Stimulated activated CD4-positive, alpha-beta T cell treated with anti-CD3 and anti-CD28 coated beads, Interleukin-1b, Interleukin-23, amount 100 ng/mL, for 48 hours (primary cell): ENCODE results near the gene MYCN.
"Not testable (repeated sequence)": the region's sequence is repeated elsewhere in the genome, so short reads cannot be mapped to it uniquely, and the experiment has no call there.

ENCODE experiments used
- DNase-seq: peaks from one replicate; pipeline ENCODE4 v3.0.0-alpha.2; 2020

Gene MYCN

DNA sequence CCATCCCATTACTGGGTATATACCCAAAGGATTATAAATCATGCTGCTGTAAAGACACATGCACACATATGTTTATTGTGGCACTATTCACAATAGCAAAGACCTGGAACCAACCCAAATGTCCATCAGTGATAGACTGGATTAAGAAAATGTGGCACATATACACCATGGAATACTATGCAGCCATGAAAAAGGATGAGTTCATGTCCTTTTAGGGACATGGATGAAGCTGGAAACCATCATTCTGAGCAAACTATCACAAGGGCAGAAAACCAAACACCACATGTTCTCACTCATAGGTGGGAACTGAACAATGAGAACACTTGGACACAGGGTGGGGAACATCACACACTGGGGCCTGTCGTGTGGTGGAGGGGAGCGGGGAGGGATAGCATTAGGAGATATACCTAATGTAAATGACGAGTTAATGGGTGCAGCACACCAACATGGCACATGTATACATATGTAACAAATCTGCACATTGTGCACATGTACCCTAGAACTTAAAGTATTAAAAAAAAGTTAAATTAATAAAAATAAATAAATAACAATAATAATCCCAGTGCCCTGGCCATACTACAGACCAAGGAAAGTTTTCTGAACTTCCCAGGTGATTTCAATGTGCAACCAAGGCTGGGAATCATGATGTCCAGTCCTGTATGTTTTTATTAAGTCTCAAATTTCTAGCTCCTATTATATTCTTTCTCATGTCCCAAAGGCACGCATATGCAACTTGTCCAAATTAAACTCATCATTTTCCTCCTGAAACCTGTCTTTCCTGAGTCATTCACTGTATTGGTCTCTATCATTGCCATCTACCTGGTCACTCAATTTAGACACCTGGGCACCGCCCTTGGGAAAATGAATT is 23.0 kb downstream of the MYCN start:
- not testable (repeated sequence) for DNase-seq

GRCh38 chr2:15963977-15964670 is 23.8 kb downstream of the MYCN start:
- DNase-seq: no peak

DNA sequence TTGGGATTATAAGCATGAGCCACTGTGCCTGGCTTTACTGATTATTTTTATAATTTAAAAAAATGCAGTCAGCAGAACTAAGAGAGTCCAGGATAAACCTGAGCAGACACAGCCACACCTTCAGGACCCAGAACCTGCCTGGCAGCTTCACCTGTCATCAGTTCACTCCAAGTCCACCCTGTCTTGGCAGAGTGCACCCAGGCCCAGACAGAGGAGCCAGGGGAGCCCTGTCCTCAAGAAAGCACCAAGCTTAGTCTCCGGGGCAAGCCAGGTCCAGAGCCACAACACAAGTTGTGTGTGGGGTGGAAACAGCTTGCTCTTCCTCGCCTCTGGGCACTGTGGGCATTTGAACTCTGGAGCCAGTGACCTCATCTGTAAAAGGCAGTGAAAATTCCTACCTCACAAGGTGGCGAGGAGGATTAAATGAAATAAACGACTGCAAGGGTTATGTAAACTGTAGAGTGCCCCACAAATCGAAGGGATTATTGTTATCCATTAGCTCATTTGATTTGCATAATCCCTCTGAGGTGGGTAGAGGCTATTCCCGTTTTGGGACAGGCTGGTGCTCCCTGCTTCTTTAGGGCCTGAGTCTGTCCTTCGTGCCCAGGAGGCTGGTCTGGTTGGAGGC is 24.7 kb downstream of the MYCN start:
- DNase-seq: no peak

- peak; percentile 61 for DNase-seq
Measured at GRCh38 chr2:15965564-15966019, 25.2 kb downstream of the MYCN start.

DNA sequence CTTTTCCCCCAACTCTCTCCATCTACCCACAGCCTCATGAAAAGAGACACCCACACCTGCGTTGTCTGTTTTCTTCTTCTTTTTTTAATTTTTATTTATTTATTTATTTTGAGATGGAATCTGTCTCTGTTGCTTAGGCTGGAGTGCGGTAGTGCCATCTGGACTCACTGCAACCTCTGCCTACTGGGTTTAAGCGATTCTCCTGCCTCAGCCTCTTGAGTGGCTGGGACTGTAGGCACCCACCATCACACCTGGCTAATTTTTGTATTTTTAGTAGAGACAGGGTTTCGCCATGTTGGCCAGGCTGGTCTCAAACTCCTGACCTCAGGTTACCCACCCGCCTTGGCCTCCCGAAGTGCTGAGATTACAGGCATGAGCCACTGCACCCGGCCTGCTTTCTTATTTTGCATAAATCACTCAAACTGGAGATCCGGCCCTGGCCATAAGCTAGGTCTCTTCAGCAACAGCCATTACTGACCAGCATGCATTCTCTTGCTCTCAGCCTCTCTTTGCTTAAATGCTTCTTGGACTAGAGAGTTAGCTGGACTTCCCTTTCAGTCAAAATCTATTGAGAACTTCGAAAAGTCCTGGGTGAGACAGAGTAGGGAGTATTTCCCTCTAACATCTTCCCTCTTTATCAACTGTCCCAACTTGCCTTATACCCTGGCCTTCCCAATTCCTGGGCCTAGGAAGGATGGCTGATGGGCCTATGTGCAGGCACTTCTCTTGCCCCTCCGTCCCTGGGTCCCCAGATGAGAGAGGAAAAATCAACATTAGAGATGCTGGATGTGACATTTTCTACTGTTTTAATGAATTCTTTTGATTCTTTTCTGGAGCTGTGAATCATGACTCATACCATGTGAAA is 27.3 kb downstream of the MYCN start:
- DNase-seq: no peak

- DNase-seq: peak; percentile 76
Measured at GRCh38 chr2:15968280-15969178, 28.2 kb downstream of the MYCN start.

DNA sequence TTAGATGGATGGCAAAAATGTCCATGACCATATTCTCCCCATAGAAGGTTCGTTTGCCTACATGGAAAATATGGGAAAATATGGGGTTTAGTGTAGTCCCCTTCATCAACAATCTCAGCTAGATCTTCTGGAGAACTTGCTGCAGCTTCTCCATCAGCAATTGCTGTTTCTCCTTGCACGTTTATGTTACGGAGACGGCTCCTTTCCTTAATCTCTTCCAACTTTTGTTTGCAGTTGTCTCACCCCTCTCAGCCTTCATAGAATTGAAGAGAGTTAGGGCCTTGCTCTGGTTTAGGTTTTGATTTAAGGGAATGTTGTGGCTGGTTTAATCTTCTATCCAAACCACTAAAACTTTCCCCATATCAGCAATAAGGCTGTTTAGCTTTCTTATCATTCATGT is 28.9 kb downstream of the MYCN start:
- no peak for DNase-seq

DNA sequence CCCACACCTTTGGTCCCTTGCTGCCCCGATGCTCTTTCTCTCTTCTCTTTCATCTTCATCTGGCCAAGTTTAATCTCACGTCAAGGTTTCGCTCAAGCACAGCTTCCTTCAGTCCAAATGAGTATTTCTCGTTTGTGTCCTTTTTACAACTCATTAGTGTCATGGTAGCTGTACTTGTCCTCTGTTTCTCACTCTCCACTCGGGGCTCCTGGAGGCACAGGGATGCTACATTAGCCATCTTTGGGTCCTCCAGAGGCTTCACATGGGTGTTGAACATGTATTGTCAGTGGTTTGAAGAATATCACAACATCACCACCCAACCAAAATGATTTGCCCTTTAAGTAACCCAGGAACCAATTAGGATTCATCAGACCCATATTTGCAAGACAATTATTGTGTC is 30.4 kb downstream of the MYCN start:
- no peak for DNase-seq

DNA sequence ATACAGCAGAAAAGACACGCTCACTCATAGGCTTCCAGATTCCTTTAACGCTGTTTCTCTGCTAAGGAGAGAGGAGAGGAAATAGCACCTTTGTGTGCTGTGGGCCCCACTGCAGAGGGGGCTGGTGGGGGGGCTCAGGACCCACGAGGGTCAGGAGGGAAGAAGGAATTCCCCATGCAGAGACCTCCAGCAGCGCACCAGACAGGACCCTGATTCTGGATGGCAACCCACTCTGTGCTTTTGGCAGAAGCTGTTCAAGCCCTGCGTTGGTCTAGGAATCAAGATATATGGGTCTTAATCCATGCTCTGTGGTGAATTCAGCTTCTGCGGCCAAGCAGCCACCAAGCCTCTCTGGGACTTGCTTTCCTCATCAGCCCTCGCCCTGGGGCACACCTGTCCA is 31.0 kb downstream of the MYCN start:
- DNase-seq: no peak

GRCh38 chr2:15971831-15972522 is 31.6 kb downstream of the MYCN start:
- DNase-seq: no peak

GRCh38 chr2:15973481-15974401 is 33.4 kb downstream of the MYCN start:
- peak; percentile 43 for DNase-seq

- no peak for DNase-seq
Measured at GRCh38 chr2:15974565-15975260, 34.4 kb downstream of the MYCN start.

DNA sequence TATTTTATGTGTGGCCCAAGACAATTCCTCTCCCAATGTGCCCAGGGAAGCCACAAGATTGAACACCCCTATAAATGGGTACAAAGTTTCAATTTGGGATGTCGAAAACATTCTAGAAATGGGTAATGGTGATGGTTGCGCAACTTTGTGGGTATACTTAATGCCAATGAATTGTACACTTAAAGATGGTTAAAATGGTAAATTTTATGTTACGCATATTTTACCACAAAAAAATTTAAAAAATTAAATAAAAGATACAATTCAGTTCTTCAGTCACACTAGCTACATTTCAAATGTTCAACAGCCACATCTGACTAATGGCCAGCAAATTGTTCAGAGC is 34.9 kb downstream of the MYCN start:
- DNase-seq: no peak

DNA sequence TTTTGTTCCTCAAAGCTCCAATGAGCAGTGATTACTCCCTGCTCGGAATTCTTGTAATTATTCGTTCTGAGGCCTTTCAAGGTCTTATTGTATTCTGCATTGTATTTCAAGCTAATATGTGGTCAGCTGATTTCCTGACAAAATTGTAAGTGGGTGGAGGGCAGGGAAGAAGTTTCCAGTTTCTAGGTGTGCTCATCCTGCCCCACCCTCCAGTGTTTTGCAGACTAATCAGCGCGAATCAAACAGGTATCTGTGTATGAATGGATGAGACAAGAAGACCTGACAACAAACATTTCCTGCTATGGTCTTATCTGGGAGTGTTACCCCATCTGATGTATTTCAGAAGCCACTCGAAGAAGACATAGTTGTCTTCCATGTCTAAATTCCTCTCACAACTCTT is 35.3 kb downstream of the MYCN start:
- DNase-seq: no peak

DNA sequence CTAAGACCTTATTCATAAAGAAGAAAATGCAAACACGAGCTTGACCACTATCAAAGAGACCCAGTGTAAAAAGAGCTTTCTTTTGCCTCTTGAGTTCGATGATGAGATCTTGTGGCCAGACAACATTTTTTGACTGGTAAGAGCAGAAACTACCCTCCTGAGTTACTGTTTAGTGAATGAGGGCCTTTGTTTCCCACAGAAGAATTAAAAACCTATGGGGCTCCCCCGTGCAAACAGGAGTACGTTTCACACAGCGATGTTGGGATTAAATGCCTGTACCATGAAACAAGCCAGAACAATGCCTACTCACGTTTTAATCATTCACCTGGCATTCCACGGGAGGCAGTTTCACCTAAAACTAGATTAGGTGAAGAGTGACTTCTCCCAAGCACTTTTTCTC is 36.0 kb downstream of the MYCN start:
- DNase-seq: no peak

GRCh38 chr2:15979051-15979758 is 38.9 kb downstream of the MYCN start:
- DNase-seq: no peak

- no peak for DNase-seq
Measured at GRCh38 chr2:15979759-15980604, 39.6 kb downstream of the MYCN start.

- no peak for DNase-seq
Measured at GRCh38 chr2:15980605-15981098, 40.3 kb downstream of the MYCN start.
